Colonic mucosa (tissue), 4 donors: Measurements from ENCODE around the gene GJC1. TPM values are rescaled to one million over a fixed set of nuclear protein-coding genes. Genes with fewer than 3 reads are reported as not detected.
A peak's percentile ranks its signal among the peaks of the same experiment; 100 is the strongest.

ENCODE experiments used
- DNase-seq: peaks from one replicate; pipeline ENCODE4 v3.0.0-alpha.2; 2020
- H3K27ac ChIP-seq: fragments of 200-600 bp; one replicate; pipeline ENCODE4 v1.8.0; 2021
- H3K27me3 ChIP-seq: fragments of 200-600 bp; one replicate; pipeline ENCODE4 v1.8.0; 2021
- H3K36me3 ChIP-seq: fragments of 200-600 bp; one replicate; pipeline ENCODE4 v1.8.0; 2021
- H3K4me1 ChIP-seq: fragments of 200-600 bp; one replicate; pipeline ENCODE4 v1.8.0; 2021; ENCODE audit warnings: mild to moderate bottlenecking
- H3K4me3 ChIP-seq: fragments of 200-600 bp; one replicate; pipeline ENCODE4 v1.8.0; 2021
- H3K9ac ChIP-seq, 2 donors: one replicate each; pipeline ENCODE4 v1.7.0; 2013; ENCODE audit warnings: control low read depth in 2 of 2, low read depth in 2 of 2, low read length in 2 of 2
- H3K9me3 ChIP-seq: fragments of 200-600 bp; one replicate; pipeline ENCODE4 v1.8.0; 2021
- CTCF ChIP-seq: fragments of 200-600 bp; IDR thresholded peaks from one replicate; pipeline ENCODE4 v1.8.0; 2022; ENCODE audit warnings: antibody characterized with exemption, mild to moderate bottlenecking
- intact Hi-C: fragments of 100-400 bp; cut with DNase I; formaldehyde crosslinking; loops from one replicate; pipeline ENCODE4 v1.14.1; 2022
- total RNA-seq, 2 donors: library from RNA; stranded (reverse); fragmentation: NEBNext Ultra II Directional in 1 of 2; extraction: Animal tissue kit (Norgen Biotek cat#: 25700) in 1 of 2; gene quantifications; one replicate each; pipeline ENCODE4 v1.2.1, GENCODE V29; 2021
- donor health status: healthy.
- donor health status: DM: no; HTN: no; CAD: no.
- donor health status: DM: no; HTN: no; CAD: no.

Gene GJC1
- total RNA-seq: 1 to 10 TPM; 1.1 to 8.2 TPM

- intact Hi-C loops: no loop called here
- H3K36me3 ChIP-seq: no peaks in the 10 kb centered on the region
- DNase-seq: no peak
- H3K4me1 ChIP-seq: peaks cover 5% of the 10 kb centered on the region
- no peaks in the 10 kb centered on the region for H3K9me3 ChIP-seq
- H3K27ac ChIP-seq: peak within 1 kb of the TSS; percentile 8
- H3K4me3 ChIP-seq: peak within 1 kb of the TSS; percentile 32
- H3K9ac ChIP-seq: peak within 1 kb of the TSS in 1 of 2 donors; percentile 50
- H3K27me3 ChIP-seq: peaks cover 45% of the 10 kb centered on the region
- no peak for TF ChIP-seq CTCF
These were observed at the start of gene GJC1 for GRCh38 chr17:44829523-44830358. Gene GJC1 (minus strand): TSS chr17:44830287. CDS start chr17:44805817, 24,470 bp downstream.

- Histone ChIP-seq H3K36me3 (peaks cover 24% of the 10 kb centered on the region), H3K9me3 (no peaks in the 10 kb centered on the region), H3K9ac (no peak overlapping the region), H3K4me1 (no peaks in the 10 kb centered on the region), H3K27me3 (no peaks in the 10 kb centered on the region), H3K27ac (no peak overlapping the region), H3K4me3 (no peak overlapping the region)
- TF ChIP-seq CTCF: no peak
- intact Hi-C loops: no loop called here
- no peak for DNase-seq
These were observed 49.3 kb upstream of the GJC1 start for GRCh38 chr17:44879376-44879775.

- Histone ChIP-seq H3K9me3 (no peaks in the 10 kb centered on the region), H3K4me1 (no peaks in the 10 kb centered on the region), H3K36me3 (peaks cover 23% of the 10 kb centered on the region), H3K9ac (no peak overlapping the region), H3K27me3 (no peaks in the 10 kb centered on the region), H3K27ac (no peak overlapping the region), H3K4me3 (no peak overlapping the region)
- TF ChIP-seq CTCF: no peak
- intact Hi-C loops: no loop called here
- peak; percentile 30 for DNase-seq
These were observed 48.6 kb upstream of the GJC1 start for GRCh38 chr17:44878627-44879221.

GRCh38 chr17:44877121-44877520, 47.0 kb upstream of the GJC1 start:
- Histone ChIP-seq H3K4me1 (no peaks in the 10 kb centered on the region), H3K27ac (no peak overlapping the region), H3K4me3 (no peak overlapping the region), H3K36me3 (peaks cover 12% of the 10 kb centered on the region), H3K27me3 (no peaks in the 10 kb centered on the region), H3K9me3 (no peaks in the 10 kb centered on the region), H3K9ac (no peak overlapping the region)
- DNase-seq: no peak
- intact Hi-C loops: no loop called here
- TF ChIP-seq CTCF: no peak

GRCh38 chr17:44875761-44876160, 45.7 kb upstream of the GJC1 start:
- Histone ChIP-seq H3K27ac (no peak overlapping the region), H3K4me3 (no peak overlapping the region), H3K4me1 (no peaks in the 10 kb centered on the region), H3K9me3 (no peaks in the 10 kb centered on the region), H3K27me3 (no peaks in the 10 kb centered on the region), H3K9ac (no peak overlapping the region), H3K36me3 (peaks cover 9% of the 10 kb centered on the region)
- no peak for DNase-seq
- TF ChIP-seq CTCF: no peak
- intact Hi-C loops: no loop called here
